GM12874 (cell line): Measurements from ENCODE around the gene SFRP5.

ENCODE experiments used
- CTCF ChIP-seq: IDR thresholded peaks from 2 replicates; pipeline ENCODE4 v1.5.1; 2011; ENCODE audit warnings: low read depth, mild to moderate bottlenecking, control low read depth, low read length, moderate library complexity; ENCODE audit not compliant: insufficient read depth

Gene SFRP5

GRCh38 chr10:97784200-97784810, 12.5 kb upstream of the SFRP5 start:
- no peak for TF ChIP-seq CTCF

- TF ChIP-seq CTCF, result no peak
Measured at GRCh38 chr10:97782455-97783228, 10.8 kb upstream of the SFRP5 start.

GRCh38 chr10:97781618-97782331, 10.0 kb upstream of the SFRP5 start:
- TF ChIP-seq CTCF, result no peak

GRCh38 chr10:97780841-97781617, 9.2 kb upstream of the SFRP5 start:
- TF ChIP-seq CTCF, result no peak

- no peak for TF ChIP-seq CTCF
Measured at GRCh38 chr10:97779975-97780374, 8.2 kb upstream of the SFRP5 start.

GRCh38 chr10:97779492-97779891, 7.7 kb upstream of the SFRP5 start:
- no peak for TF ChIP-seq CTCF
